HEK293 (cell line): ENCODE results near the gene LCNL1.

Experiments
- CTCF ChIA-PET: fragments of 350-600 bp; formaldehyde crosslinking; extraction: SDS; loops from one replicate; lab custom pipeline; 2021; ENCODE audit warnings: antibody characterized with exemption; lab: Yijun Ruan, JAX
- POLR2A ChIA-PET: fragments of 300-600 bp; formaldehyde crosslinking; extraction: SDS; loops from one replicate; lab custom pipeline; 2020; ENCODE audit warnings: antibody characterized with exemption, inconsistent platforms; lab: Yijun Ruan, JAX
- H3K27ac ChIP-seq: fragments of 200-500 bp; sonication (Bioruptor generic); 2 replicates; pipeline ENCODE4 v1.5.1; 2014; ENCODE audit warnings: low read depth, low read length, control low read depth, inconsistent platforms; ENCODE audit errors: extremely low read depth
- H3K36me3 ChIP-seq, 2 experiments: fragments of 200-500 bp in 1 of 2; sonication (Bioruptor generic) in 1 of 2; 1 replicate in 1 of 2; 2 replicates in 1 of 2; pipeline ENCODE4 v1.5.1; 2014 to 2017; ENCODE audit warnings: inconsistent platforms in 2 of 2, low read length in 2 of 2; ENCODE audit not compliant: control insufficient read depth in 2 of 2, insufficient read depth in 1 of 2
- H3K4me1 ChIP-seq: fragments of 200-500 bp; sonication (Bioruptor generic); 2 replicates; pipeline ENCODE4 v1.5.1; 2014; ENCODE audit warnings: mild to moderate bottlenecking, low read length, inconsistent platforms; ENCODE audit not compliant: control insufficient read depth, insufficient read depth
- H3K4me3 ChIP-seq: 2 replicates; pipeline ENCODE4 v1.5.1; 2011; ENCODE audit warnings: low read depth, mild to moderate bottlenecking, control low read depth, low read length, moderate library complexity
- H3K9me3 ChIP-seq: fragments of 200-500 bp; sonication (Bioruptor generic); 2 replicates; pipeline ENCODE4 v1.5.1; 2014; ENCODE audit warnings: low read depth, low read length, inconsistent platforms; ENCODE audit not compliant: control insufficient read depth, insufficient read depth
- BCL11A ChIP-seq: fragments of 450-650 bp; formaldehyde crosslinking; IDR thresholded peaks from 2 replicates; pipeline ENCODE4 v1.5.1; 2016; ENCODE audit warnings: low read depth, missing biosample characterization, missing genetic modification characterization
- FEZF1 ChIP-seq: fragments of 450-650 bp; formaldehyde crosslinking; IDR thresholded peaks from 2 replicates; pipeline ENCODE4 v1.5.1; 2016; ENCODE audit warnings: missing biosample characterization, missing genetic modification characterization
- GLIS1 ChIP-seq: fragments of 450-650 bp; formaldehyde crosslinking; IDR thresholded peaks from 2 replicates; pipeline ENCODE4 v1.5.1; 2016; ENCODE audit warnings: missing biosample characterization, missing genetic modification characterization
- GLIS2 ChIP-seq: fragments of 450-650 bp; formaldehyde crosslinking; IDR thresholded peaks from 2 replicates; pipeline ENCODE4 v1.5.1; 2016; ENCODE audit warnings: missing biosample characterization, missing genetic modification characterization
- IKZF3 ChIP-seq: fragments of 450-650 bp; IDR thresholded peaks from 2 replicates; pipeline ENCODE4 v1.5.0; 2018; ENCODE audit warnings: missing biosample characterization, mild to moderate bottlenecking, missing genetic modification characterization, moderate library complexity
- KLF16 ChIP-seq: fragments of 450-650 bp; formaldehyde crosslinking; IDR thresholded peaks from 2 replicates; pipeline ENCODE4 v1.5.1; 2017; ENCODE audit warnings: missing biosample characterization, missing genetic modification characterization
- KLF8 ChIP-seq: fragments of 450-650 bp; formaldehyde crosslinking; IDR thresholded peaks from 2 replicates; pipeline ENCODE4 v1.5.1; 2016; ENCODE audit warnings: missing biosample characterization, missing genetic modification characterization
- PATZ1 ChIP-seq: fragments of 450-650 bp; formaldehyde crosslinking; IDR thresholded peaks from 2 replicates; pipeline ENCODE4 v1.5.1; 2016; ENCODE audit warnings: missing biosample characterization, missing genetic modification characterization
- SP2 ChIP-seq: fragments of 450-650 bp; formaldehyde crosslinking; IDR thresholded peaks from 2 replicates; pipeline ENCODE4 v1.5.1; 2016; ENCODE audit warnings: missing biosample characterization, missing genetic modification characterization
- WT1 ChIP-seq: fragments of 450-650 bp; formaldehyde crosslinking; IDR thresholded peaks from 2 replicates; pipeline ENCODE4 v1.5.1; 2016; ENCODE audit warnings: missing biosample characterization, missing genetic modification characterization
- ZBTB17 ChIP-seq: fragments of 450-650 bp; formaldehyde crosslinking; IDR thresholded peaks from 2 replicates; pipeline ENCODE4 v1.5.1; 2016; ENCODE audit warnings: missing biosample characterization, missing genetic modification characterization
- ZNF138 ChIP-seq: fragments of 450-650 bp; formaldehyde crosslinking; IDR thresholded peaks from 2 replicates; pipeline ENCODE4 v1.5.1; 2016; ENCODE audit warnings: missing biosample characterization, missing genetic modification characterization, borderline replicate concordance
- ZNF239 ChIP-seq: fragments of 450-650 bp; formaldehyde crosslinking; IDR thresholded peaks from 2 replicates; pipeline ENCODE4 v1.5.1; 2016; ENCODE audit warnings: missing biosample characterization, missing genetic modification characterization
- ZNF248 ChIP-seq: fragments of 450-650 bp; formaldehyde crosslinking; IDR thresholded peaks from 2 replicates; pipeline ENCODE4 v1.5.1; 2017; ENCODE audit warnings: missing biosample characterization, missing genetic modification characterization
- ZNF280D ChIP-seq: fragments of 450-650 bp; formaldehyde crosslinking; IDR thresholded peaks from 2 replicates; pipeline ENCODE4 v1.5.1; 2016; ENCODE audit warnings: missing biosample characterization, missing genetic modification characterization
- ZNF416 ChIP-seq: fragments of 450-650 bp; formaldehyde crosslinking; IDR thresholded peaks from 2 replicates; pipeline ENCODE4 v1.5.1; 2016; ENCODE audit warnings: missing biosample characterization, missing genetic modification characterization
- ZNF518A ChIP-seq: fragments of 450-650 bp; formaldehyde crosslinking; conservative IDR thresholded peaks from 2 replicates; pipeline ENCODE4 v1.5.1; 2016; ENCODE audit warnings: low read depth, missing biosample characterization, missing genetic modification characterization
- ZNF654 ChIP-seq: fragments of 450-650 bp; formaldehyde crosslinking; IDR thresholded peaks from 2 replicates; pipeline ENCODE4 v1.5.1; 2016; ENCODE audit warnings: low read depth, missing biosample characterization, missing genetic modification characterization
- ZNF670 ChIP-seq: fragments of 450-650 bp; formaldehyde crosslinking; IDR thresholded peaks from 2 replicates; pipeline ENCODE4 v1.5.1; 2016; ENCODE audit warnings: missing biosample characterization, missing genetic modification characterization, low read depth
- ZNF677 ChIP-seq: fragments of 450-650 bp; IDR thresholded peaks from 2 replicates; pipeline ENCODE4 v1.5.0; 2018; ENCODE audit warnings: missing biosample characterization, mild to moderate bottlenecking, missing genetic modification characterization, moderate library complexity
- ZNF707 ChIP-seq: fragments of 450-650 bp; formaldehyde crosslinking; IDR thresholded peaks from 2 replicates; pipeline ENCODE4 v1.5.1; 2016; ENCODE audit warnings: missing biosample characterization, missing genetic modification characterization
- ZNF747 ChIP-seq: fragments of 450-650 bp; formaldehyde crosslinking; IDR thresholded peaks from 2 replicates; pipeline ENCODE4 v1.5.1; 2016; ENCODE audit warnings: missing biosample characterization, missing genetic modification characterization
- ZNF837 ChIP-seq: fragments of 450-650 bp; formaldehyde crosslinking; IDR thresholded peaks from 2 replicates; pipeline ENCODE4 v1.5.1; 2016; ENCODE audit warnings: missing biosample characterization, missing genetic modification characterization

LCNL1 gene

GRCh38 chr9:137021568-137021978, 38.8 kb downstream of the LCNL1 start:
- Histone ChIP-seq H3K27ac (no peak overlapping the region), H3K9me3 (no peaks in the 10 kb centered on the region), H3K4me3 (no peak overlapping the region)
- ChIA-PET POLR2A (interaction anchor here (0.9 to 2.5 kb wide), 3 partner anchors 26 to 219 kb away, joined by 5 to 9 read pairs (median 8); partner anchors contain the start of genes PAXX and TUBB4B), CTCF (interaction anchor here (0.5 to 5.1 kb wide), 9 partner anchors 8 to 271 kb away, joined by 3 to 25 read pairs (median 4); no protein-coding TSS in a partner anchor)
- peak; percentile 24; the same call in 1 of the 2 replicates for TF ChIP-seq GLIS2 (tag by site-specific recombination)
- no peak for TF ChIP-seq ZNF138 (tag by site-specific recombination)
- no peak for TF ChIP-seq ZNF707 (tag by site-specific recombination)
- no peak for TF ChIP-seq ZNF416
- no peak for TF ChIP-seq ZNF677 (tag by site-specific recombination)
- TF ChIP-seq ZNF239 = no peak
- no peak for TF ChIP-seq ZNF280D (tag by site-specific recombination)
- no peak for TF ChIP-seq KLF16 (tag by site-specific recombination)
- TF ChIP-seq ZNF248 (tag by site-specific recombination) = no peak
- TF ChIP-seq ZNF747 (tag by site-specific recombination) = no peak
- TF ChIP-seq WT1 (tag by site-specific recombination) = no peak
- TF ChIP-seq ZNF654 = no peak
- TF ChIP-seq GLIS1 (tag by site-specific recombination) = peak; percentile 39
- TF ChIP-seq, all 188 proteins: peak for 2
- Histone ChIP-seq H3K4me1 (no peaks in the 10 kb centered on the region), H3K36me3 (peaks cover 0 to 28% of the 10 kb centered on the region in 2 experiments; a peak in 1 of 3 replicates)

- H3K27ac ChIP-seq = no peak overlapping the region
- no peak overlapping the region for H3K4me3 ChIP-seq
- peaks cover 0 to 23% of the 10 kb centered on the region in 2 experiments; a peak in 1 of 3 replicates for H3K36me3 ChIP-seq
- POLR2A ChIA-PET = interaction anchor here (0.5 to 2.5 kb wide), 7 partner anchors 9 to 219 kb away, joined by 3 to 9 read pairs (median 5); partner anchors contain the start of genes FUT7, PAXX and TUBB4B
- H3K4me1 ChIP-seq = no peaks in the 10 kb centered on the region; the same call in 1 of the 2 replicates
- H3K9me3 ChIP-seq = no peaks in the 10 kb centered on the region
- CTCF ChIA-PET = interaction anchor here (0.6 to 5.1 kb wide), 7 partner anchors 7 to 215 kb away, joined by 3 to 25 read pairs (median 4); no protein-coding TSS in a partner anchor
- TF ChIP-seq SP2 (tag by site-specific recombination) = peak; percentile 84
- peak; percentile 85 for TF ChIP-seq KLF8 (tag by site-specific recombination)
- no peak for TF ChIP-seq IKZF3
- TF ChIP-seq ZNF670 = no peak
- TF ChIP-seq ZNF518A (tag by site-specific recombination) = no peak
- TF ChIP-seq PATZ1 (tag by site-specific recombination) = peak; percentile 84
- no peak for TF ChIP-seq FEZF1 (tag by site-specific recombination)
- TF ChIP-seq ZBTB17 (tag by site-specific recombination) = peak; percentile 22; the same call in 1 of the 2 replicates
- TF ChIP-seq ZNF837 (tag by site-specific recombination) = no peak
- TF ChIP-seq BCL11A = peak; percentile 67; the same call in 1 of the 2 replicates
These were observed 39.3 kb downstream of the LCNL1 start for GRCh38 chr9:137021979-137022661.
